NCI-H1930 (cell line): ENCODE measurements around the gene ARL1.
A peak's percentile ranks its signal among the peaks of the same experiment; 100 is the strongest.
"Not testable (repeated sequence)": the region's sequence is repeated elsewhere in the genome, so short reads cannot be mapped to it uniquely, and the experiment has no call there.

Experiments
- DNase-seq, 2 experiments: peaks; one replicate each; lab custom pipeline; 2025; lab: John Stamatoyannopoulos, UW

The ARL1 gene

GRCh38 chr12:101407436-101408345 is at the start of gene ARL1:
Gene ARL1 (minus strand): TSS chr12:101407772. CDS start chr12:101407645, 127 bp downstream.
- peak; percentile 76 to 93 for DNase-seq

- no peak for DNase-seq
Observed at GRCh38 chr12:101455685-101456084, 48.1 kb upstream of the ARL1 start.

DNA sequence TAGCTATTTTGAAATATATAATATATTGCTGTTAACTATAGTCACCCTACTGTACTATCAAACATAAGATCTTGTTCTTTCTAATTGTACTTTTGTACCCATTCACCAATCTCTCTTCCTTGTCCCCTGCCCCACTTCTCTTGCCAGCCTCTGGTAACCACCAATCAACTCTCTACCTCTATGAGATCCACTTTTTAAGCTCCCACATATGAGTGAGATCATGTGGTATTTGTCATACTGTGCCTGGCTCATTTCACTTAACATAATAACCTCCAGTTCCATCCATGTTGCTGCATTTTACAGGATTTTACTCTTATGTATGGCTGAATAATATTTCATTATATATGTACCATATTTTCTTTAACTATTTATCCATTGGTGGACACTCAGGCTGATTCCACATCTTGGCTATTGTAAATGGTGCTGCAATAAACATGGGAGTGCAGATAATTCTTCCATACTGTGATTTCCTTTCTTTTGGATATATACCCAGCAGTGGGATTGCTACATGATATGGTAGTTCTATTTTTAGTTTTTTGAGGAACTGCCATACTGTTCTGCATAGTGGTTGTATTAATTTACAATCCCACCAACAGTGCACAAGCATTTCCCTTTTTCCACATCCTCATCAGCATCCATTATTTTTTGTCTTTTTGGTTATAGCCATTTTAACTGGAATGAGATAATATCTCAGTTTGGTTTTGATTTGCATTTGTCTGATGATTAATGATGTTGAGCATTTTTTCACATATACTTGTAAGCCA is 34.1 kb upstream of the ARL1 start:
- no peak for DNase-seq

DNA sequence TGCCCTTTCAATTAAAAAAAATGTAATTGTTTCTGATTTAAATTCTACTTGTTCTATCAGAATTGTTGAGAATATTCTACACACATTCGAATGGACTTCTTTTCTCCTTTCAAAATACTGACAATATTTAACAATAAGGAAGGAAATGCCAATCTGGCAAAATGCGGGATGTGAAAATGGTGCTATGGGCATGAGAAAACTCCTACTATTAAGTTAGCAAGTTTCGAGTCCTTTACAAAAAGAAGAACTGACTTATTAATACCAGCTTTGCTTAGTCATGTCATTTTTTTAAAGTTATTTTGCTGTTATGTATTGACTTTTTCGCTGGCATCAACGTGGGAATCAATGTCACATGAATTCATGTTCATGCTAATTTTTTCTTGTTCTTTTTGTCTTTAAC is 31.7 kb upstream of the ARL1 start:
- no peak for DNase-seq

DNA sequence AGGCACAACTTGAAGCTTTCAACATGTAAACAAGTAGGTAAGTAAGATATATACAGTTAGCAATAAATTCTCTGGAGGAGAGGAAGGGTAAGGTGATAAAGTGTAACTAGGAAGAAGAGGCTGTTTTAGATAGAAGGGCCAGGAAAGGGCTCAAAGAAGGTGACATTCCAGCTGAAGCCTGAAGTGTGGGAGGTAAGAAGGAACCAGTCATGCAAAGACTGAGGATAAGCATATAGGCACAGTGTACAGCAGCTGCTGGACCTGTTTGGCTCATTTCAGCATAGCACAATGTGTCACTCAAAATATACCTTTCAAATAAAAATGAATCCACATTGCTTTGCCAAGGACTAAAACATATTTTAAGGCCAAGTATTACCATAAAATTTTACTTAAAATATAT is 28.6 kb upstream of the ARL1 start:
- DNase-seq: no peak

GRCh38 chr12:101430456-101430855 is 22.9 kb upstream of the ARL1 start:
- DNase-seq: no peak

GRCh38 chr12:101424620-101425019 is 17.0 kb upstream of the ARL1 start:
- no peak for DNase-seq

- DNase-seq: not testable (repeated sequence)
Observed at GRCh38 chr12:101422066-101422465, 14.5 kb upstream of the ARL1 start.

DNA sequence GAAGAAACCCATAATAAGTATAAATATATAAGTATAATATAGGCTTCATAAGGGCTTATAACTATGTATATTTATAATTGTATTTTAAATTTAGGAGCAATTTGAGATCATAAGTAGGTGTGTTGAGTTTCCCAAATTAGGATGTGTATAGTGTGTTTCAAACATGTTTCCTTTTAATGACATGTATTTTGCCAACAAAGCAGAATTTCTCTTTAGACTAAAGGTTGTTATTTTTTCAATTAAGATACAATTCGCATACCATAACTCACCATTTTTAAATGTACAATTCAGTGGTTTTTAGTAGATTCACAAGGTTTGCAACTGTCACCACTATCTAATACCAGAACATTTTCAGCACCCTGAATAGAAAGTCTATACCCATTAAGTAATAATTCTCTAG is 7.7 kb upstream of the ARL1 start:
- no peak for DNase-seq

GRCh38 chr12:101414533-101415119 is 7.1 kb upstream of the ARL1 start:
- peak; percentile 36 to 64 for DNase-seq

DNA sequence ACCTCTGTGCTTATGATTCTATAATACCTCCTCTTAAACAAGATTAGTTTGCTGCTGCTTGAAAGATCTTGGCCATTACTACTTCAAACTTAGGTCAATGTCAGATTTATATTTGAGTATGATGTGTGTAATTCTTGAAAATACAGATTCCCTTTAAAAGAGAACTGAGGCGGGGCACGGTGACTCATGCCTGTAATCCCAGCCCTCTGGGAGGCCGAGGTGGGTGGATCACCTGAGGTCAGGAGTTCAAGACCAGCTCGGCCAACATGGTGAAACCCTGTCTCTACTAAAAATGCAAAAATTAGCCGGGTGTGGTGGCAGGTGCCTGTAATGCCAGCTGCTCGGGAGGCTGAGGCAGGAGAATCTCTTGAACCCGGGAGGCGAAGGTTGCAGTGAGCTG is 2.6 kb upstream of the ARL1 start:
- not testable (repeated sequence) for DNase-seq

DNA sequence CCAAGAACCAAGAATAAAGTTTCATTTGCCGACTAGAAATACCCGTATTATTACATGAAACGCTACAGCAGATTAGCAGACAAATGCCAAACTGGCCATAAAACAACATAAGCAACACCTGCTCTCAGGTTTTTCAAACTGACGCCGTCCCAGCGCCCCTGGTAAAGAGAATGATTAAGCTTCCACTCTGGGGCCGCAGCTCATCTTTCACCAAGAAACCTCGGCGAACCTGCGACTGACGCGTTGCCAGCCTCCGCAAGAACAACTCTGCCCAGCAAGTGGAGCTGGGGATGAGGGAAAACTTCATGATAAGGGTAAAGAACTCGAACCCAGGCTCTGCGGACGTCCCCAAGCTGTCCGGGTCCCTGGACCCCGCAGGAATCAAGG is 530 bp downstream of the ARL1 start:
- no peak for DNase-seq

DNA sequence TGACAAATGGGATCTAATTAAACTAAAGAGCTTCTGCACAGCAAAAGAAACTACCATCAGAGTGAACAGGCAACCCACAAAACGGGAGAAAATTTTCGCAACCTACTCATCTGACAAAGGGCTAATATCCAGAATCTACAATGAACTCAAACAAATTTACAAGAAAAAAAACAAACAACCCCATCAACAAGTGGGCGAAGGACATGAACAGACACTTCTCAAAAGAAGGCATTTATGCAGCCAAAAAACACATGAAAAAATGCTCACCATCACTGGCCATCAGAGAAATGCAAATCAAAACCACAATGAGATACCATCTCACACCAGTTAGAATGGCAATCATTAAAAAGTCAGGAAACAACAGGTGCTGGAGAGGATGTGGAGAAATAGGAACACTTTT is 16.4 kb downstream of the ARL1 start:
- DNase-seq: not testable (repeated sequence)

DNA sequence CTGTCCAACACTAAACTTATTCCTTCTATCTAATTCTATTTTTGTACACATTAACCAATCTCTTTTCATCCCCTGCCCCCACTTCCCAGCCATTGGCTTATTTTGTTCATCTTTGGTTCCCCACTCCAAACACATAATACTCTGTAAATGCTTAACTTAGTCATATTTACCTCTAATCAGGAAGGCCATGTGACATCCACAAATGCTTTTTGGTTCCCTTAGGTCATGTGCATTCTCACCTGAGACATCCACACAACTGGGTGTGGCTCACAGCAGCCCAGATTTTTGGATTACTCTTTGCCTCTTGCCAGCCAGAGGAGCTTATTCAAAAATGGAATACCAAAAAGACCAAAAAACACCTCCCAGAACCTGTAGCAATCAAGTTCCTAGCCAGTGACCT is 28.4 kb downstream of the ARL1 start:
- no peak for DNase-seq

- DNase-seq: no peak
Observed at GRCh38 chr12:101375573-101375972, 32.0 kb downstream of the ARL1 start.

DNA sequence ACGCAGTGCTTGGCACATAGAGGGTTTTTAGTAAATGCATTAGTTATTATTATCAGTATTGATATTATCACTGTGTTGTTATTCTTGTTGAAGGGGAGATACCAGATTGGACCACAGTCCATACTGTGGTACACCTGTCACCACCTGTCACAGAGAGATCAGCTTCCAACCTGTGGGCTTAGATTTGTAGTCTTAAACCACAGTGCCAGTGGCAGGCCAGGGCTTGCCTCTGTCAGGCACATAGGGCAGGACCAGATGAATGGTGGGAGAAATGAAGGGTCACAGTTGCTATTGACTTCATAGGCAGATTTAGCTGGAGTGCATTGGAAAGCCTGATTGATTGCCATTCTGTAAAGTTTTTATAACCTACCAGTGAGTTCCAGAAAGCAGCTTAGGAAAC is 35.1 kb downstream of the ARL1 start:
- DNase-seq: no peak

DNA sequence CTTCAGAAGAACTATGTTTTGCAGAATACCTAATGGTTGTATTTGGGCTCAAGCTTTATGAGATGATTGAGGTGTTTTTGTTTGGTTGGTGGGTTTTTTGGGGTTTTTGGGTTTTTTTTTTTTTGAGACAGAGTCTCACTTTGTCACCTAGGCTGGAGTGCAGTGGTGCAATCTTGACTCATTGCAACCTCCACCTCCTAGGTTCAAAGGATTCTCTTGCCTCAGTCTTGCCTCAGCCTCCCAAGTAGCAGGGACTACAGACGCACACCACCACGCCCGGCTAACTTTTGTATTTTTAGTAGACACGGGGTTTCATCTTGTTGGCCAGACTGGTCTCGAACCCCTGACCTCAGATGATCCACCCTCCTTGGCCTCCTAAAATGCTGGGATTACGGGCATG is 39.6 kb downstream of the ARL1 start:
- DNase-seq: no peak

DNA sequence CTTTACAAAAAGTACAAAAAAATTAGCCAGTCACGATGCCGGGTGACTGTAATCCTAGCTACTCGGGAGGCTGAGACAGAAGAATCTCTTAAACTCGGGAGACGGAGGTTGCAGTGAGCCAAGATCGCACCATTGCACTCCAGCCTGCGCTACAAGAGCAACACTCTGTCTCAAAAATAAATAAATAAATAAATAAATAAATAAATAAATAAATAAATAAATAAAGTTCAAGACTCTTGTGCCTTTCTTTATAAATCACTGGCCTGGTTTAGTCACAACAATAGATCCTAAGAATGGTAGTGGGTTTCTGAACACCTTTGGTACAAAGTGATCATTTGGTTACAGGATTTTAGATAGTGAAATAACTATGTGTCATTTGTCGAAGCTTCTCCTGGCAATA is 46.1 kb downstream of the ARL1 start:
- DNase-seq: no peak

DNA sequence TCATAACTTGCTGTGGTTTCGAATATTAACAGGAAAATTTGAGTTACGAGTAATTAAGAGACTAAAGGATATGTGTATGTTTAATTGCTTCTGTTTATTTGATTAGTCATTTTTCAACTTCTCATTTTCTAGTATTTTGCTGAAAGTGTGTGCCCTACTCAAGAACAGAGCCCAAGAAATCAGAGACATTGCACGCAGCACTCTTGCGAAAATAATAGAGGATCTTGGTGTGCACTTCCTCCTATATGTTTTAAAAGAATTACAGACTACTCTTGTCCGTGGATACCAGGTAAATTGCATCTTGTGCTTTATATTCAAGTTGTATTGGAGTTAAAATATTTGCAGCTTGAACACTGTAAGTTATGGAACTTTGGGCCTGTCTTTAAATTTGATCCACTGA is 50.8 kb downstream of the ARL1 start:
- DNase-seq: no peak

- no peak for DNase-seq
Observed at GRCh38 chr12:101351682-101352081, 55.9 kb downstream of the ARL1 start.

DNA sequence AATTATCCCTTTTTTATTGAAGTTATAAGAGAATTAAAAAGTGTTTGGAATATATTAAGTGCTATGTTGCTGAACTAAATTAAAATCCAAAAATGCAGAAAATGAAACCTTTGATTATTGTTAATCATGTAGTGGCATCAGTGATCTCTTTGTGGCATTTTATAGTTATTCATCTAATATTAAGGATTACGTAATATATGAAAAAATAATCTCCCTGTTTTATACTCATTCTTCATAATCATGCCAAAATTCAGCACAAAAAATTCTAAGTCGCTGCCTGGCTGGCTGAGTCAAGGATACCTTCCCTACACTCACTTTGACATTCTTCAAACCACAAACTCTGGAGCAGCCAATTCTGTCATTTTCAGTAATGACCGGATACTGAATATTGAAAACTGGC is 63.7 kb downstream of the ARL1 start:
- DNase-seq: no peak
